Pancreas (tissue), 10 donors: ENCODE results near the gene PNPLA6. TPM values are rescaled to one million over a fixed set of nuclear protein-coding genes. Genes with fewer than 3 reads are reported as not detected.
"Not testable (repeated sequence)": the region's sequence is repeated elsewhere in the genome, so short reads cannot be mapped to it uniquely, and the experiment has no call there.

ENCODE experiments used
- ATAC-seq, 4 donors: fragments of 200-7000 bp; cut with Tn5 transposase; one replicate each; pipeline versions ENCODE4 v1.8.0 to v1.9.1; 2020; ENCODE audit warnings: mild to moderate bottlenecking in 4 of 4, moderate library complexity in 4 of 4
- DNase-seq, 6 donors: peaks; one replicate each; pipeline ENCODE4 v3.0.0-alpha.2; 2020
- FAIRE-seq: peaks from 2 replicates; lab custom pipeline; 2012; peaks lifted over from hg19 to GRCh38; lab: Jason Lieb, UNC
- H3K27ac ChIP-seq, 4 donors: fragments of 200-600 bp; sonication (generic); 1 replicate in 3 of 4; 2 replicates in 1 of 4; pipeline versions ENCODE4 v1.5.0 to v1.8.0; 2020
- H3K27me3 ChIP-seq, 4 donors: fragments of 200-600 bp; one replicate each; pipeline ENCODE4 v1.8.0; 2021
- H3K36me3 ChIP-seq, 3 donors: fragments of 200-600 bp; sonication (generic) in 1 of 3; one replicate each; pipeline versions ENCODE4 v1.5.0 to v1.8.0; 2020 to 2021
- H3K4me1 ChIP-seq, 3 donors: fragments of 200-600 bp; one replicate each; pipeline ENCODE4 v1.8.0; 2021
- H3K4me3 ChIP-seq, 4 donors: fragments of 200-600 bp; sonication (generic) in 2 of 4; one replicate each; pipeline versions ENCODE4 v1.5.0 to v1.8.0; 2020 to 2021
- H3K9me3 ChIP-seq, 4 donors: fragments of 200-600 bp; one replicate each; pipeline ENCODE4 v1.8.0; 2021
- CTCF ChIP-seq, 4 donors: fragments of 200-600 bp; sonication (generic) in 3 of 4; IDR thresholded peaks; one replicate each; pipeline versions ENCODE4 v1.5.0 to v1.8.0; 2021; ENCODE audit warnings: antibody characterized with exemption in 4 of 4
- WGBS, 2 donors: extraction: QIAGEN DNeasy Blood & Tissue Kit; methylation state at CpG; one replicate each; pipeline ENCODE4 v1.1.7; 2013; 5-methylcytosine and 5-hydroxymethylcytosine counted together
- intact Hi-C, 3 donors: fragments of 100-400 bp; cut with DNase I; formaldehyde crosslinking; loops; one replicate each; pipeline versions ENCODE4 v1.11.1 to v1.14.2; 2022
- polyA plus RNA-seq, 2 donors: library from polyadenylated mRNA; stranded (reverse); fragments of 200-250 nt; gene quantifications; one replicate each; pipeline ENCODE4 v1.2.3, GENCODE V29; 2013
- total RNA-seq, 6 donors: library from RNA; stranded (reverse); fragmentation: NEBNext Ultra II Directional in 4 of 6; extraction: Animal tissue kit (Norgen Biotek cat#: 25700) in 4 of 6; gene quantifications; one replicate each; pipeline versions ENCODE4 v1.2.1 to v1.2.4, GENCODE V29; 2021 to 2023
- donor health status: healthy with polysubstance abuse.
- donor health status: DM: no; HTN: no; CAD: no; lungs with moderate emphysema.
- donor health status: DM: no; HTN: no; CAD: no.
- donor health status: control.
- donor health status: control.
- donor health status: Bipolar disorder and iron deficiency.
- donor health status: DM: yes; HTN: yes; CAD: no.
- donor health status: DM: no; HTN: no; CAD: no.
- donor health status: DM: no; HTN: no; CAD: no.
- donor health status: DM: yes; HTN: yes; CAD: no.

PNPLA6 gene
- total and polyA plus RNA-seq, 8 donors = 25.4 to 86.2 (median 34.1) TPM

- no peak for TF ChIP-seq CTCF (IDR thresholded peaks at IDR 0.05)
- ATAC-seq (no peak), DNase-seq (no peak), FAIRE-seq (no peak)
- no peak overlapping the region for H3K4me3 ChIP-seq
- WGBS, 2 donors = 55 to 79% methylated on average over 5 of the region's 5 CpGs
- H3K4me1 ChIP-seq = no peaks in the 10 kb centered on the region
- H3K27me3 ChIP-seq = no peaks in the 10 kb centered on the region
- intact Hi-C loops = loop anchor here (5.0 to 10.0 kb wide), 4 partner anchors 112 to 237 kb away; partner anchors contain the start of genes MCEMP1 (in 1 of the 3) and TRAPPC5 (in 1 of the 3)
- no peaks in the 10 kb centered on the region for H3K36me3 ChIP-seq
- H3K27ac ChIP-seq = no peak overlapping the region
- no peaks in the 10 kb centered on the region for H3K9me3 ChIP-seq
Observed at GRCh38 chr19:7565332-7565731, 29.8 kb downstream of the PNPLA6 start.

- DNase-seq = no peak
- intact Hi-C loops = no loop called here
- no peak for FAIRE-seq
- no peaks in the 10 kb centered on the region for H3K4me1 ChIP-seq
- 62 to 70% methylated on average over 5 of the region's 5 CpGs for WGBS, 2 donors
- H3K27ac ChIP-seq = no peak overlapping the region
- TF ChIP-seq CTCF (IDR thresholded peaks at IDR 0.05) = no peak
- no peaks in the 10 kb centered on the region for H3K36me3 ChIP-seq
- H3K4me3 ChIP-seq = no peak overlapping the region
- H3K27me3 ChIP-seq = no peaks in the 10 kb centered on the region
- H3K9me3 ChIP-seq = no peaks in the 10 kb centered on the region
- no peak for ATAC-seq
Observed at GRCh38 chr19:7570761-7571160, 35.2 kb downstream of the PNPLA6 start.

GRCh38 chr19:7575434-7576040, 40.0 kb downstream of the PNPLA6 start:
- Histone ChIP-seq H3K9me3 (no peaks in the 10 kb centered on the region), H3K4me3 (no peak overlapping the region), H3K27ac (no peak overlapping the region), H3K36me3 (no peaks in the 10 kb centered on the region), H3K4me1 (no peaks in the 10 kb centered on the region), H3K27me3 (no peaks in the 10 kb centered on the region)
- ATAC-seq (no peak), FAIRE-seq (peak; percentile 92), DNase-seq (no peak)
- TF ChIP-seq CTCF (IDR thresholded peaks at IDR 0.05) = no peak
- intact Hi-C loops = no loop called here
- WGBS, 2 donors = 52 to 62% methylated on average over 9 of the region's 9 CpGs

DNA sequence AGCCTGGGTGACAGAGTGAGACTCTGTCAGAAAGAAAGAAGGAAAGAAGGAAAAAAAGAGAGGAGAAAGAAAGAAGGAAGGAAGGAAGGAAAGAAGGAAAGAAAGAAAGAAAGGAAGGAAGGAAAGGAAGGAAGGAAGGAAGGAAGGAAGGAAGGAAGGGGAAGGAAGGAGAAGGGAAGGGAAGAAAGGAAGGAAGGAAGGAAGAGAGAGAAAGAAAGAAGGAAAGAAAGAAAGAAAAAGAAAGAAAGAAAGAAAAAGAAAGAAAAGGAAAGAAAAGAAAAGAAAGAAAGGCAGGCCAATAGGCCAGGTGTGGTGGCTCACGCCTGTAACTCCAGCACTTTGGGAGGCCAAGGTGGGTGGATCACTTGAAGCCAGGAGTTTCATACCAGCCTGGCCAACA, 41.9 kb downstream of the PNPLA6 start:
- H3K9me3 ChIP-seq, intact Hi-C loops, H3K27me3 ChIP-seq, H3K36me3 ChIP-seq, H3K4me3 ChIP-seq, ATAC-seq, H3K4me1 ChIP-seq, H3K27ac ChIP-seq, FAIRE-seq, DNase-seq: not testable (repeated sequence)
- 88 to 100% methylated on average over 1 of the region's 1 CpG for WGBS, 2 donors

GRCh38 chr19:7578127-7578526, 42.6 kb downstream of the PNPLA6 start:
- ATAC-seq (no peak), DNase-seq (no peak), FAIRE-seq (no peak)
- Histone ChIP-seq H3K4me1 (no peaks in the 10 kb centered on the region), H3K27ac (no peak overlapping the region), H3K27me3 (no peaks in the 10 kb centered on the region), H3K4me3 (no peak overlapping the region), H3K9me3 (no peaks in the 10 kb centered on the region), H3K36me3 (no peaks in the 10 kb centered on the region)
- intact Hi-C loops = no loop called here
- no peak for TF ChIP-seq CTCF (IDR thresholded peaks at IDR 0.05)
- 40 to 56% methylated on average over 6 of the region's 6 CpGs for WGBS, 2 donors
